Liver (tissue), 9 donors: Measurements from ENCODE around the gene MRRF. TPM values are rescaled to one million over a fixed set of nuclear protein-coding genes. Genes with fewer than 3 reads are reported as not detected.

Source experiments
- DNase-seq: peaks from one replicate; pipeline ENCODE4 v3.0.0-alpha.2; 2017; ENCODE audit warnings: low spot score
- H3K27ac ChIP-seq, 2 donors: one replicate each; pipeline ENCODE4 v1.7.0; 2013; ENCODE audit warnings: inconsistent platforms in 2 of 2, low read length in 2 of 2, control low read depth in 1 of 2, low read depth in 1 of 2, mild to moderate bottlenecking in 1 of 2
- H3K27me3 ChIP-seq, 4 donors: one replicate each; pipeline versions ENCODE4 v1.6.1 to v1.7.0; 2013; ENCODE audit warnings: low read length in 3 of 4, inconsistent platforms in 1 of 4, mild to moderate bottlenecking in 1 of 4, moderate library complexity in 1 of 4; ENCODE audit not compliant: control insufficient read depth in 4 of 4, insufficient read depth in 4 of 4
- H3K36me3 ChIP-seq, 4 donors: one replicate each; pipeline versions ENCODE4 v1.6.1 to v1.7.0; 2013; ENCODE audit warnings: low read length in 3 of 4, mild to moderate bottlenecking in 3 of 4, low read depth in 1 of 4, moderate library complexity in 1 of 4; ENCODE audit not compliant: control insufficient read depth in 4 of 4, insufficient read depth in 3 of 4
- H3K4me1 ChIP-seq, 4 donors: one replicate each; pipeline versions ENCODE4 v1.6.1 to v1.7.0; 2013; ENCODE audit warnings: low read length in 3 of 4, mild to moderate bottlenecking in 3 of 4, moderate library complexity in 1 of 4; ENCODE audit not compliant: control insufficient read depth in 4 of 4, insufficient read depth in 4 of 4
- H3K4me3 ChIP-seq, 3 donors: one replicate each; pipeline versions ENCODE4 v1.6.1 to v1.7.0; 2013; ENCODE audit warnings: low read length in 3 of 3, control low read depth in 1 of 3, low read depth in 1 of 3, mild to moderate bottlenecking in 1 of 3
- H3K9ac ChIP-seq, 2 donors: one replicate each; pipeline ENCODE4 v1.7.0; 2013; ENCODE audit warnings: low read length in 2 of 2, mild to moderate bottlenecking in 2 of 2, moderate library complexity in 2 of 2, control low read depth in 1 of 2, low read depth in 1 of 2
- H3K9me3 ChIP-seq, 4 donors: one replicate each; pipeline versions ENCODE4 v1.6.1 to v1.7.0; 2013; ENCODE audit warnings: low read length in 3 of 4; ENCODE audit not compliant: control insufficient read depth in 4 of 4
- ATF3 ChIP-seq: IDR thresholded peaks from 2 replicates; pipeline ENCODE4 v1.6.1; 2016; ENCODE audit warnings: antibody characterized with exemption
- CTCF ChIP-seq: fragments of 150-350 bp; IDR thresholded peaks from 2 replicates; pipeline ENCODE4 v1.5.1; 2017; ENCODE audit warnings: improper control_type of control experiment, low read depth, low read length; ENCODE audit not compliant: missing input control
- FOXA1 ChIP-seq: IDR thresholded peaks from 2 replicates; pipeline ENCODE4 v1.6.1; 2016; ENCODE audit warnings: antibody characterized with exemption
- FOXA2 ChIP-seq: IDR thresholded peaks from 2 replicates; pipeline ENCODE4 v1.6.1; 2016; ENCODE audit warnings: antibody characterized with exemption
- GABPA ChIP-seq, 2 donors: IDR thresholded peaks in 1 of 2; conservative IDR thresholded peaks in 1 of 2; 2 replicates each; pipeline ENCODE4 v1.6.1; 2016; ENCODE audit warnings: antibody characterized with exemption in 2 of 2, mild to moderate bottlenecking in 1 of 2, moderate library complexity in 1 of 2
- HNF4A ChIP-seq, 2 donors: conservative IDR thresholded peaks; 2 replicates each; pipeline ENCODE4 v1.6.1; 2016; ENCODE audit warnings: antibody characterized with exemption in 2 of 2, mild to moderate bottlenecking in 2 of 2
- HNF4G ChIP-seq: IDR thresholded peaks from 2 replicates; pipeline ENCODE4 v1.6.1; 2016; ENCODE audit warnings: antibody characterized with exemption
- JUND ChIP-seq, 2 donors: IDR thresholded peaks; 2 replicates each; pipeline ENCODE4 v1.6.1; 2016; ENCODE audit warnings: antibody characterized with exemption in 2 of 2
- NR2F2 ChIP-seq: IDR thresholded peaks from 2 replicates; pipeline ENCODE4 v1.6.1; 2016; ENCODE audit warnings: antibody characterized with exemption
- RAD21 ChIP-seq, 2 donors: IDR thresholded peaks; 2 replicates each; pipeline ENCODE4 v1.6.1; 2016; ENCODE audit warnings: antibody characterized with exemption in 2 of 2, mild to moderate bottlenecking in 2 of 2
- REST ChIP-seq: IDR thresholded peaks from 2 replicates; pipeline ENCODE4 v1.6.1; 2016; ENCODE audit warnings: antibody characterized with exemption, mild to moderate bottlenecking
- RXRA ChIP-seq, 2 donors: IDR thresholded peaks; 2 replicates each; pipeline ENCODE4 v1.6.1; 2017 to 2018; ENCODE audit warnings: antibody characterized with exemption in 2 of 2, mild to moderate bottlenecking in 1 of 2
- SP1 ChIP-seq: IDR thresholded peaks from 2 replicates; pipeline ENCODE4 v1.6.1; 2018; ENCODE audit warnings: antibody characterized with exemption, mild to moderate bottlenecking
- TAF1 ChIP-seq: conservative IDR thresholded peaks from 2 replicates; pipeline ENCODE4 v1.6.1; 2016; ENCODE audit warnings: antibody characterized with exemption, mild to moderate bottlenecking
- YY1 ChIP-seq: IDR thresholded peaks from 2 replicates; pipeline ENCODE4 v1.6.1; 2016; ENCODE audit warnings: antibody characterized with exemption, mild to moderate bottlenecking
- WGBS: extraction: QIAGEN DNeasy Blood & Tissue Kit; methylation state at CpG from one replicate; pipeline ENCODE4 v1.1.7; 2013; 5-methylcytosine and 5-hydroxymethylcytosine counted together
- polyA plus RNA-seq, 2 donors: library from polyadenylated mRNA; stranded (reverse) in 1 of 2; unstranded in 1 of 2; fragments of 200-250 nt in 1 of 2; fragments of >200 nt in 1 of 2; fragmentation: Nextera tagmentation in 1 of 2; extraction: Ambion mirVana in 1 of 2; gene quantifications; one replicate each; pipeline versions ENCODE4 v1.2.1 to v1.2.3, GENCODE V29; 2013 to 2015
- total RNA-seq, 2 donors: library from RNA; depleted of rRNA; stranded (reverse); fragments of >200 nt; gene quantifications; one replicate each; pipeline ENCODE4 v1.2.3, GENCODE V29; 2014
- donor health status: healthy.
- donor health status: healthy.
- donor health status: healthy.
- donor health status: healthy.
- donor health status: healthy.

MRRF gene
- total and polyA plus RNA-seq, 4 donors, result 15.4 to 30.9 (median 22.3) TPM

GRCh38 chr9:122347348-122348287 lies 82.9 kb downstream of the MRRF start (continued):
- TF ChIP-seq REST (no peak), HNF4G (no peak), YY1 (no peak), RAD21 (IDR thresholded peaks at IDR 0.05) (no peak)

- Histone ChIP-seq H3K4me1 (peaks cover 3 to 12% (median 9%) of the 10 kb centered on the region in 4 donors), H3K36me3 (no peaks in the 10 kb centered on the region), H3K9me3 (no peaks in the 10 kb centered on the region), H3K27ac (no peak overlapping the region), H3K9ac (no peak overlapping the region), H3K27me3 (no peaks in the 10 kb centered on the region), H3K4me3 (no peak overlapping the region)
- no peak for TF ChIP-seq HNF4A (conservative IDR thresholded peaks at IDR 0.05)
- no peak for TF ChIP-seq TAF1
- TF ChIP-seq FOXA1, result no peak
- no peak for TF ChIP-seq HNF4G
- TF ChIP-seq RXRA (IDR thresholded peaks at IDR 0.05), result no peak
- no peak for TF ChIP-seq GABPA (IDR thresholded peaks at IDR 0.05 in 1 of 2, conservative IDR thresholded peaks at IDR 0.05 in 1 of 2)
- no peak for TF ChIP-seq JUND (IDR thresholded peaks at IDR 0.05)
- no peak for TF ChIP-seq FOXA2
- no peak for TF ChIP-seq ATF3
- TF ChIP-seq CTCF, result no peak
- no peak for TF ChIP-seq NR2F2
- TF ChIP-seq RAD21 (IDR thresholded peaks at IDR 0.05), result no peak
- no peak for TF ChIP-seq REST
- TF ChIP-seq SP1, result no peak
- no peak for DNase-seq
- WGBS, result 76% methylated on average over 12 of the region's 12 CpGs
Measured at GRCh38 chr9:122348288-122348777, 83.7 kb downstream of the MRRF start.
